HG03060 (cell line): ENCODE results near the gene FMN1.

Experiments used
- ATAC-seq: cut with Tn5 transposase; IDR thresholded peaks from one replicate; pipeline ENCODE4 v1.9.1; 2021; ENCODE audit warnings: low read depth, moderate number of reproducible peaks; ENCODE audit not compliant: unreplicated experiment

Gene FMN1

DNA sequence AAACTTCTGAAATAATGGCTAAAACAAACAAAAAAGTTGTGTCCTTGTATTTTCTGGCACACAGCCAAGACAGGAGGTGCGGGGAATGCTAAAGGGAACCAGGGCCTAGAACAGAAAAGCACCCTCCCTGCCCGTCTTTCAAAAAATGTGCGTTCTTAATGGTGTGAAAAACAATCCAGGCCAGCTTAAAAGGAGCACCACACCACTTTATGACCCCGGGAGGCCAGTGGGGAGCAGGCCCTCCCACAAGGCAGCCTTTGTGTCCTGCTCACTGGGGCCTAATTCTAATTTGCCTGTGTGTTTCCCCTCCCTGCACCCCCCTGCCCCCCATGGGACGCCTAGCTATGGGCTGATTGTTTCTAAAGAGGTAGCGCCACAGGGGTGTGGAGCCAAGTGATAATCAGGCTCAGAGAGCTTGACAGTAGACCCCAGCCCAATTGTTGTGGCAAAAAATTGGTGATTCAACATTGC is 295.4 kb downstream of the FMN1 start:
- no peak for ATAC-seq

DNA sequence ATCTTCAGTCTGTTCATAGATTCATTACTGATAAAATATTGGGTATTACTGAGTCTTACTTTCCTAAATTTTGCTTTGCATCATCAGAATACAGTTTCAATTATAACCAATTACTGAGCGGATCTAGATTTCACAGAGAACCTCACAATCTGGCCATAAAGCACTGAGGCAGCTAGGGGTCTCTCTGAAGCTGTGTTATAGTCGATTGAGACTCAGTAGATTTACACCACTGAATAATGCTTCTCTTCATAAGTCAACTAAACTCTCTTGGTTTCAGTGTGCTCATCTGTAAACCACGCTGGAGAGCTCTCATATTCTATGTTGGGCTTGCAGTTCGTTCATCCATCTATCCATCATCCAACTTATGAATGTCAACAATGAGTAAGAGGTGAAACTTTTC is 296.1 kb downstream of the FMN1 start:
- ATAC-seq = no peak

GRCh38 chr15:32893421-32893820 is 301.1 kb downstream of the FMN1 start:
- no peak for ATAC-seq

- no peak for ATAC-seq
Observed at GRCh38 chr15:32889214-32889613, 305.3 kb downstream of the FMN1 start.

DNA sequence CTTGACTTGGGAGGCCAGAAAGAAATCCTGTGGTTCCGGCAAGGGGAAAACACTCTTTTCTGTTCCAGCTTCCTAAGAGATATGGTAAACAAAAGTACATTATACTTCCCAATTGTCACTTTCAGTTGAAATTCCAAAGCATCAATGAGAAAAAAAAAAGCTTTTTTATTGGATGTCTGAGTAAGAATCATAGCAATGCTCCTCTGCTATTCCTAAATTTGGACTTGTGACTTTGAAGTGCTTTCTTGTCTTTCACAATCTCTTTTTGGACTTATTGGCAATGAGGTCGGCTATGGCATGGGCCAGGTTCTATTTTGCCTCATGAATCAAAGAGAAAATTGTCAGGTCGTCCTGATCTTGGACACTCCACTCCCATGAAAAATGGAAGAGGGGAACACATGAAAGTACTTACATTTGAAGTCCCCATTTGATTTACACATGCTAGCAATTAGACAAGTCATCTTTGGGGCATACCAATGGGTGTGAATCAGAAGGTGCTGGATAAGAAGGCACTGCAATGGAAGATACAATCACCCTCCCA is 306.2 kb downstream of the FMN1 start:
- no peak for ATAC-seq

DNA sequence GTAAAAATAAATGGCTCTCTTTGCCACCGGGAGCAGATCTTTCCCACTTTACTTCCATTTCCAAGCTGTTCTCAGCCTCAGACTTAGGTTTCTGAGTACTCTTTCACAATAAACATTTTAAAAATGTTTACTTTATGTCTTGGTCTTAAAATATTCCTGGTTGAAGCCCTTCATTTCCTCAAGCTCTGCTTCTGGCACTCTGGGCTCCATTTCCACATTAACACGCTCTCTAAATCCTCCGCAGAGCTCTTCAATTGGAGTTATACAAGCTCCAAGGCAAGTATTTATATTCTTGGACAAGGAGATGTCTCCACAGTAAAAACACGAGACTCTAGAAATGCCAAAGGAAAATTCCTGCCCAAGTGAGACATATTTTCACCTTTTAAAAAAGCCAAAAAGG is 307.4 kb downstream of the FMN1 start:
- no peak for ATAC-seq

DNA sequence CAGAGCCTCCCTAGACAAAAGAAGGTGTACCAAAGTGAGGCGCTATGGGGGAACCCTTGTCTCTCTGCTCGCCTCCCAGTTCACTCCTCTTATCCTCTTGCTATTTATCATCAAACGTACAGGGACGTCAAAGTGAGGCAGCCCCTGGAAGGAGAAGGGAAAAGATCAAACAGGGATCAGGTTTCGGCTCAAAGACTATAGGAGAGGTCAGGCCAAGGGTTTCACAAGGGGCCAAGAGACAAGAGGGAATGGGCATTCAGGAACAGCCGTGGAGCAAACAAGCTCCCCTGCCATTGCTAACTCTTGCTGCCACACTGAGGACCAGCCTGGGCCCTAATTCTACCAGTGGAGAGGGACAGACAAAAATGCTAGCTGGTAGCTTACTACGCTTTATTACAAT is 308.1 kb downstream of the FMN1 start:
- ATAC-seq = no peak

- no peak for ATAC-seq
Observed at GRCh38 chr15:32885713-32886112, 308.8 kb downstream of the FMN1 start.

DNA sequence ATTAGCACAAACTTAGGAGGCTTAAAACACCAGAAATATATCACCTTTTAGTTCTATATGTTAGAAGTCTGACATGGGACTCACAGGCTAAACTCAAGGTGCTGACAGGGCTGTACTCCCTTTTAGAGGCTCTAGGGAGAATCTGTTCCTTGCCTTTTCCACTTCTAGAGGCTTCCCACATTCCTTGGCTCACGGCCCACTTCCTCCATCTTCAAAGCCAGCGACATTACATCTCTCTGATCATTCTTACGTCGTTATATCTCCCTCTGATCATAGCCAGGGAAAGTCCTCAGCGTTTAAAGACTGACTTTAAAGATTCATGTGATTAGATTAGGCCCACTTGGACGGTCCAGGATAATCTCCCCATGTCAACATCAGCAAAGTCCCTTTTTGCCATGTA is 310.4 kb downstream of the FMN1 start:
- no peak for ATAC-seq

DNA sequence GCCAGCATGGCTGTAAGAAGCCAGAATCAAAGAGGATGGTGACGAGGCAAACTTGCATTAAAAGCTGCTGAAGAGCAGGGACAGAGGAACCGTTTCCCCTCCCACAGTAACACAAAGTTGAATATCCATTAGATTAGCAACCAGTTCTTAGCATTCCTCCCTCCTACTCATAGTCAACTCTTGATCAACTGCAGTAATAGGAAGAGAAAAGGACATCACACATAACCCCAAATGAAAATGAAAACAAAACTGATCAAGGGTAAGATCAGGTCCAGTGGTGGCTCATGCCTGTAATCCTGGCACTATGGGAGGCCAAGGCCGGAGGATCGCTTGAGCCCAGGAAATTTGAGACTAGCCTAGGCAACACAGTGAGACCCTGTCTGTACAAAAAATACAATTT is 311.6 kb downstream of the FMN1 start:
- no peak for ATAC-seq

DNA sequence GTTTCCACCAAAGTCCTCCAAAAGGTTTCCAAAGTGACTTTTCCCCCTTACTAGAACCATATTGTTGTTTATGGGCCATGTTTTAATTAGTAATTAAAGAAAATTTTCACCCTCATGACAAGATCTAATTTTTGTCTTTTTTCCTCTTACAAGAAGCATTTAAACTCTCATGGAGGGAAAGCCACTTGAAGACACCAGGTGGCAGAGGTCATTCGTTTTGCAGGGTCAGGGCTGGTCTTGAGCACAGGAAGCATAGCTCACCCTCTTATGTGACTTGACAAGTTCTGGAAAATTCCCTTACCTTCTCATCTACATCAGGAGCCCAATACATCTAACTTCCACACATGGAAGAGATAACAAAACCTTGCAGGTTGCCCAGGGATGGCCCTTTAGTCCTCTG is 313.0 kb downstream of the FMN1 start:
- no peak for ATAC-seq

DNA sequence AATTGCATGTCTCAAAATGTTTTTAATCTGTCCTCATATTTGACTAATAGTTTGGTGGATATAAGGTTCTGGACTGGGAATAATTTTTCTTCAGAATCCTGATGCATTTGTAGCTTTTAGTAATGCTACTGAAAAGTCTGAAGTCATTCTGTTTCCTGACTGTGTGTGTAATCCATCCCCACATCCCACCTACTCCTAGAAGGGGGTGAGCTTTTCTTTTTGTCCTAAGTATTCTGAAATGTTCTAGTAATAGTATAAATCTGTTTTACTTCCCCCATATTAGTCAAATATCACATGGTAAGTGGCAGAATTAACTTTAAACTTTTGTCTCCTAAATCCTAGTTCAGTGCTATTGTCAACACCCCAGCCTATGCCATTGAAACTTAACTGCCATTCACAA is 313.9 kb downstream of the FMN1 start:
- no peak for ATAC-seq

- ATAC-seq = no peak
Observed at GRCh38 chr15:32879980-32880379, 314.5 kb downstream of the FMN1 start.

GRCh38 chr15:32878869-32879805 is 315.4 kb downstream of the FMN1 start:
- ATAC-seq = no peak

DNA sequence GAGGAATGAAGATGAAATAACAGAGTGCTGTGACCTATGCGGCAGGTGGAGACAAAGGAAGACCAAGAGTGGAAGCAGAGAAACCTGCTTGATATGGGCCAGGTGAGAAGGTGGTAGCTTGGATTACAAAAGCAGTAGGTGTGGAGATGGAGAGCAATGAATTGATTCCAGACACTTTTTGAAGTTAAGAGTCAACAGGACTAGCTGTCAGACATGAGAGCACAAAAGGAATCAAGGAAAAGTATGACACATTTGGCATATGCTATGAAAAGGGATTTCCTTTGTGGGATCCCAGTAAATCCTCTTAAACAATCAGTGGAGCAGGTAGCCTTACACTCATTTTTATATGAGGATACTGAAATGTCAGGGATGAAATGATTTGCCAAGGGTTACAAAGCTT is 316.2 kb downstream of the FMN1 start:
- ATAC-seq = no peak

DNA sequence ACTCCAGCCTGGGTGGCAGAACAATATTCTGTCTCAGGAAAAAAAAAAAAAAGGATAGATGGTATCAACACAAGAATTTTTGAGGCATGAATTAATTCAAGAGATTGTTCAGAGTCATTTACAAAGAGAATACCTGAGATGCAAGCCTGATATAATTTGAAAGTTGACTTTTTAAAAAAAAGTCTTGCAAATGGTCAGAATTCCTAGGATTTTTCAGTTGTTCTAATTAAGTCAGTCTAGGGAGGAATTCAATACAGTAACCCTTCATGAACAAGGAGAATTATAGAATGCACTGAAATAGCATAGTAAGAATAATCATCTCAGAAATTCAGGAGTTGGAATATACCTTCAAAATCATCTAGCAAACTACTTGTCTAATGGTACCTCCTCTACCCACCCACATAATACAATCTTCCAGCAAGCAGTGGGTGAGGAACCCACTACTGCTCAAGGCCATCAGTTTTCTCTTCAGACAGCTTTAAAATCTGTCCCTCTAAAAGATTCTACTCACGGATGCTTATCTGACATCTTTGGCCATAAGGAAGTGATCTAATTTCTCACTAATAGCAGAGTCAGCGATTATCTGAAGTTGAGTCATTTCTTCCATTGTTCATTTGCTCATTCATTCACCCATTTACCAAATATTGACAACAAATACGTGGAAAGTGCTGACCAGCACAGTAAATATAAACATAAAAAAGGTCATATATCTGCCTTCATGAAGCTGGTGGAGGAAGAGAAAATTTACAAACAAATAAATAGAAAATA is 317.1 kb downstream of the FMN1 start:
- no peak for ATAC-seq

DNA sequence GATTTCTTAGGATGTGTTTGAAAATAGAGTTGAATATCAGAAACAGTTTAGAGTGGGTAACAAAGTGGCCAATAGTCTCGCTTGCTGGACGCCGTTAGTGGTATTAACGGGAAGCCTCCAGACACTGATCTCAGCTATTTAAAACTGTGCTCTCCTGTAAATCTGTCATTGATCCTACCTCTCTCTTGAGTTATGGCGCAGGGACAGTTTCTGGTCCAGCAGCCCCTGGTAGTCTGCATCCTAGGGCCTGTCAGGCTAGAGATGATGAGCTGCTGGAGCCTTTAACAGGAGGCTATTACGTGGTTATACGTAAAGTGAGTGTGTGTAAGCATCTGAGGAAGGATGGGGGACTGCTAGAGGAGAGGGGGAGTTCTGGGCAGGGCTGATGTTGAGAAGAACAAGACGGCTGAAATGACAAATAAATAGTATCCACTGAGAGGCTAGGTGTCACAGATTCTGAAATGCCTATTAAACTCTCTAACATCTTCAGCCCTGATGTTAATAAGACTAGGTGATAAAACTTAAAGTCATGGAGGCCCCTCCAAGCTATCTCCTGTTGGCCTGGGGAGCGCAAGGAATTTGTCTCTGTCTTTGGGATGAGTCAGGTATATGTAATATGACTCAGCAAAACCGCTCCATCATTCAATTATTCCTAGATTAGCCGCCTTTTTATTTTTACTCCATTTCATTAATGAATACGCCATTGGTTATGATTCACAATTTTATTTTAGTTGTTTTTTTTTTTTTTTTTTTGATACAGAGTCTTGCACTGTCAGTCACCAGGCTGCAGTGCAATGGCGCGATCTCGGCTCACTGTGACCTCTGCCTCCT is 321.0 kb downstream of the FMN1 start:
- no peak for ATAC-seq

- no peak for ATAC-seq
Observed at GRCh38 chr15:32872621-32873283, 321.8 kb downstream of the FMN1 start.

DNA sequence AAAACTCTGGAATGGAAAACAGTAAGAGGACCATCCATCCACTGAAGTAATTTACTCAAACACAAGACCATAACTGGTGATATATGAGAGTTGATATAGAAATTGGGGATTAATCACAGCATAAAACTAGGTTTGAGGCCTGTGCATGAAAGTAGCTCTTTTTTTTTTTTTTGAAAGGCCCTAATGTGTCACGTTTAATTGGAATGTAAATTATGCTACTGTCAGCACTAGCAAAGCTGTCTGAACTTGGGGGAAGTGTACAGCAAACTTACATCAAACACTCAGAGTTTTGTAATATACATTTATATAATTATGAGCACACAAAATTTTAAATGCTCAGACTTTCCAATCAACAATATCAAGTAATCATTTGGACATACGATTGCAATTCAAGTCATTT is 322.6 kb downstream of the FMN1 start:
- no peak for ATAC-seq
